K562 (cell line): ENCODE results near the gene ORC2. TPM values are rescaled to one million over a fixed set of nuclear protein-coding genes. Genes with fewer than 3 reads are reported as not detected.

Experiments used
- ATAC-seq: fragments of 200-7000 bp; cut with Tn5 transposase; 3 replicates; pipeline ENCODE4 v1.9.1; 2020; ENCODE audit warnings: moderate library complexity
- BruUV-seq: library from RNA; stranded (reverse); fragments of 400-500 nt; replicated peaks from 2 replicates; lab custom pipeline; 2021; lab: Mats Ljungman, UMichigan
- CTCF ChIA-PET: fragments of 300-600 bp; formaldehyde crosslinking; extraction: SDS; loops from one replicate; lab custom pipeline; 2021; ENCODE audit warnings: low intra/inter-chr PET ratio; lab: Yijun Ruan, JAX
- POLR2A ChIA-PET: fragments of 300-600, 350-650 bp; sonication (Branson Sonifier 250); formaldehyde crosslinking; extraction: SDS; loops from one replicate; lab custom pipeline; 2021; ENCODE audit warnings: antibody characterized with exemption, inconsistent platforms; lab: Yijun Ruan, JAX
- DNase-seq, 4 experiments: peaks; one replicate each; pipeline versions ENCODE4 v3.0.0 to v3.0.0-alpha.2; 2011 to 2018; ENCODE audit warnings: low spot score in 3 of 4, mixed read lengths in 3 of 4; ENCODE audit errors: extremely low read depth in 1 of 4
- FAIRE-seq: peaks from 2 replicates; lab custom pipeline; 2011; peaks lifted over from hg19 to GRCh38; lab: Jason Lieb, UNC
- H2AFZ ChIP-seq: 2 replicates; pipeline ENCODE4 v1.6.0; 2011; ENCODE audit warnings: low read depth, low read length, control low read depth, inconsistent platforms
- H3K27ac ChIP-seq: fragments of 200-600 bp; 3 replicates; pipeline ENCODE4 v1.8.0; 2011; ENCODE audit warnings: low read depth, mild to moderate bottlenecking, control low read depth, inconsistent platforms, low read length, moderate library complexity, mixed read lengths; ENCODE audit errors: extremely low read depth
- H3K27me3 ChIP-seq, 2 experiments: fragments of 300-600 bp in 1 of 2; 2 replicates in 1 of 2; 3 replicates in 1 of 2; pipeline versions ENCODE4 v1.6.0 to v1.8.0; 2011; ENCODE audit warnings: inconsistent platforms in 2 of 2, low read length in 2 of 2, mild to moderate bottlenecking in 1 of 2, mixed read lengths in 1 of 2, moderate library complexity in 1 of 2; ENCODE audit not compliant: control insufficient read depth in 2 of 2, insufficient read depth in 2 of 2
- H3K36me3 ChIP-seq: fragments of 300-600 bp; 3 replicates; pipeline ENCODE4 v1.8.0; 2011; ENCODE audit warnings: mild to moderate bottlenecking, low read length, inconsistent platforms; ENCODE audit not compliant: control insufficient read depth, insufficient read depth
- H3K4me1 ChIP-seq, 2 experiments: fragments of 200-600 bp in 1 of 2; replicated peaks in 1 of 2; 2 replicates in 1 of 2; 3 replicates in 1 of 2; pipeline versions ENCODE4 v1.5.1 to v1.8.0; 2011; ENCODE audit warnings: inconsistent platforms in 2 of 2, low read length in 2 of 2, mild to moderate bottlenecking in 1 of 2, mixed read lengths in 1 of 2, moderate library complexity in 1 of 2; ENCODE audit not compliant: control insufficient read depth in 2 of 2, insufficient read depth in 2 of 2
- H3K4me2 ChIP-seq: 2 replicates; pipeline ENCODE4 v1.6.1; 2011; ENCODE audit warnings: low read length, control low read depth, inconsistent platforms, mixed read lengths; ENCODE audit not compliant: insufficient read depth
- H3K4me3 ChIP-seq: fragments of 200-600 bp; sonication (generic), shearing (Covaris generic); 2 replicates; pipeline ENCODE4 v1.5.1; 2016; ENCODE audit warnings: control low read depth, inconsistent platforms
- H3K79me2 ChIP-seq: fragments of 200-600 bp; 3 replicates; pipeline ENCODE4 v1.8.0; 2011; ENCODE audit warnings: low read length, inconsistent platforms; ENCODE audit not compliant: control insufficient read depth, insufficient read depth
- H3K9ac ChIP-seq, 2 experiments: 2 replicates each; pipeline versions ENCODE4 v1.6.0 to v1.6.1; 2011; ENCODE audit warnings: low read depth in 2 of 2, low read length in 2 of 2, control low read depth in 1 of 2, inconsistent platforms in 1 of 2, mild to moderate bottlenecking in 1 of 2, mixed read lengths in 1 of 2; ENCODE audit not compliant: insufficient read depth in 1 of 2
- H3K9me1 ChIP-seq: one replicate; pipeline ENCODE4 v1.6.0; 2011; ENCODE audit warnings: inconsistent platforms, mild to moderate bottlenecking, low read length, moderate library complexity; ENCODE audit not compliant: control insufficient read depth, insufficient read depth
- H3K9me3 ChIP-seq: replicated peaks from 2 replicates; pipeline ENCODE4 v1.5.1; 2011; ENCODE audit warnings: low read depth, low read length, inconsistent platforms; ENCODE audit not compliant: control insufficient read depth, insufficient read depth
- H4K20me1 ChIP-seq: replicated peaks from 2 replicates; pipeline ENCODE4 v1.6.1; 2011; ENCODE audit warnings: low read length, inconsistent platforms, mixed read lengths; ENCODE audit not compliant: control insufficient read depth, insufficient read depth
- CBFA2T2 ChIP-seq: fragments of 450-650 bp; conservative IDR thresholded peaks from 2 replicates; pipeline ENCODE4 v1.6.1; 2017; ENCODE audit warnings: mild to moderate bottlenecking
- ERF ChIP-seq: fragments of 450-650 bp; formaldehyde crosslinking; IDR thresholded peaks from 2 replicates; pipeline ENCODE4 v1.4.0; 2020; ENCODE audit warnings: mild to moderate bottlenecking, mixed read lengths
- MNT ChIP-seq, 2 experiments: fragments of 450-650 bp; conservative IDR thresholded peaks; 2 replicates each; pipeline ENCODE4 v1.6.1; 2017; ENCODE audit warnings: mild to moderate bottlenecking in 2 of 2, moderate library complexity in 2 of 2
- ZNF143 ChIP-seq: sonication (generic); formaldehyde crosslinking; IDR thresholded peaks from 2 replicates; pipeline ENCODE4 v1.9.0; 2022; ENCODE audit warnings: mild to moderate bottlenecking, missing genetic modification reagents
- WGBS: fragments of 100-300 bp; shearing (Covaris generic); methylation state at CpG from one replicate; pipeline ENCODE4 v1.1.6; 2016; ENCODE audit warnings: low coverage, mixed read lengths; ENCODE audit not compliant: insufficient coverage; ENCODE audit errors: missing lambda C conversion rate; 5-methylcytosine and 5-hydroxymethylcytosine counted together
- in situ Hi-C: fragments of 300-500 bp; cut with MboI; formaldehyde crosslinking; loops from 4 replicates; pipeline ENCODE4 v1.15.0; 2018; ENCODE audit warnings: inconsistent platforms, mixed read lengths
- intact Hi-C: fragments of 100-400 bp; cut with micrococcal nuclease; formaldehyde crosslinking; loops from 2 replicates; pipeline ENCODE4 v1.14.2; 2022
- polyA plus RNA-seq, 8 experiments: library from polyadenylated mRNA; depleted of rRNA in 4 of 8; stranded (reverse) in 5 of 8; unstranded in 3 of 8; fragments of >200 nt; fragmentation: Nextera tagmentation in 2 of 8; fragmentation: Illumina TruSeq in 1 of 8; extraction: Ambion mirVana in 2 of 8; extraction: Trizol in 1 of 8; gene quantifications; 2 replicates each; pipeline versions ENCODE4 v1.2.1 to v1.2.3, GENCODE V29; 2011 to 2014; ENCODE audit warnings: inconsistent platforms in 1 of 8, missing spikeins in 1 of 8
- total RNA-seq, 7 experiments: library from RNA; depleted of rRNA in 6 of 7; stranded (reverse); fragments of >200 nt in 6 of 7; fragmentation: Illumina TruSeq in 2 of 7; extraction: Trizol in 2 of 7; gene quantifications; 2 replicates each; pipeline versions ENCODE4 v1.2.1 to v1.2.3, GENCODE V29; 2011 to 2021; ENCODE audit warnings: low replicate concordance in 1 of 7

Gene ORC2
- total and polyA plus RNA-seq, 9 of the 15 experiments (the other 6 are each of a cell fraction or from before 2014, with no cell fraction given), result 5.6 to 41.1 (median 19.0) TPM

DNA sequence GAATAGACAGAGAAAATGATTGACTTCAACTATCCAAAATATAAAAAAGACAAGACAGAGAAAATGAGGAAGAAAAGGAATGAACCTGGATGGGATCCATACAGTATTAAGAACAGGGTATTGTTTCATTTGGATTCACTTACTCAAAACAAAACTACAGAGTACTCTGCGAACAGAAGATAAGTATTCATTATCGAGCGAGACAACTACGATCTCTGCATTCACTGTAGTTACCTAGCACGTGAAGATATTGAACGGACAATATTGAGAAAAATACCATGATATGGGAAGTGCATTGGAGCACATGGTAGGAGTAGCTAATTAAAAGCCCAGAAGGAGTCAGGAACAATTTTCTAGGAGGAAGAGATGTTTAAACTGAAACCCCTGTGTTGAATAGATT is 1.0 kb upstream of the ORC2 start:
- no peak for DNase-seq
- in situ Hi-C loops (no loop called here), intact Hi-C loops (loop anchor here (5.0 kb wide), 2 partner anchors 193 to 213 kb away; no protein-coding TSS in a partner anchor)
- H2AFZ ChIP-seq, result peak overlapping the region; percentile 97
- peaks cover 69% of the 10 kb centered on the region for H3K79me2 ChIP-seq
- no peak for FAIRE-seq
- peak overlapping the region; percentile 99 for H3K4me2 ChIP-seq
- POLR2A ChIA-PET, result interaction anchor here (0.9 to 3.8 kb wide), 7 partner anchors 8 to 142 kb away, joined by 3 to 24 read pairs (median 5); no protein-coding TSS in a partner anchor
- TF ChIP-seq ZNF143 (CRISPR knock-in tag) (no peak), MNT (conservative IDR thresholded peaks at IDR 0.05) (0 out of 4 replicates have a peak, but pooled peaks of 1 of the 2 experiments have one; percentile 16), CBFA2T2 (0 out of 2 replicates have a peak, but pooled peaks have one; percentile 2), ERF (CRISPR knock-in tag) (no peak)
- peaks cover 8 to 16% of the 10 kb centered on the region in 2 experiments; a peak in 4 of 5 replicates for H3K4me1 ChIP-seq
- WGBS, result 0% methylated on average over 6 of the region's 6 CpGs
- CTCF ChIA-PET, result no interaction called here
- H3K9ac ChIP-seq, result peak overlapping the region; percentile 91 to 95; a peak in 3 of 4 replicates
- no peaks in the 10 kb centered on the region for H3K9me1 ChIP-seq
- 0 out of 2 replicates have a peak, but pooled peaks cover 3% of the 10 kb centered on the region for H4K20me1 ChIP-seq
- H3K36me3 ChIP-seq, result peaks cover 15% of the 10 kb centered on the region
- no peaks in the 10 kb centered on the region for H3K27me3 ChIP-seq
- TSS peak; percentile 82 for BruUV-seq
- no peaks in the 10 kb centered on the region for H3K9me3 ChIP-seq
- no peak for ATAC-seq
- peak overlapping the region; percentile 63 for H3K4me3 ChIP-seq
- H3K27ac ChIP-seq, result peak overlapping the region; percentile 94
